Activated CD4-positive, alpha-beta T cell treated with anti-CD3 and anti-CD28 coated beads, Interleukin-2, amount 50 U/mL, for 1 hour (primary cell): ENCODE data around the gene KCNJ11.
"Not testable (repeated sequence)": the region's sequence is repeated elsewhere in the genome, so short reads cannot be mapped to it uniquely, and the experiment has no call there.

Experiments used
- DNase-seq: peaks from one replicate; pipeline ENCODE4 v3.0.0-alpha.2; 2020

Gene KCNJ11

DNA sequence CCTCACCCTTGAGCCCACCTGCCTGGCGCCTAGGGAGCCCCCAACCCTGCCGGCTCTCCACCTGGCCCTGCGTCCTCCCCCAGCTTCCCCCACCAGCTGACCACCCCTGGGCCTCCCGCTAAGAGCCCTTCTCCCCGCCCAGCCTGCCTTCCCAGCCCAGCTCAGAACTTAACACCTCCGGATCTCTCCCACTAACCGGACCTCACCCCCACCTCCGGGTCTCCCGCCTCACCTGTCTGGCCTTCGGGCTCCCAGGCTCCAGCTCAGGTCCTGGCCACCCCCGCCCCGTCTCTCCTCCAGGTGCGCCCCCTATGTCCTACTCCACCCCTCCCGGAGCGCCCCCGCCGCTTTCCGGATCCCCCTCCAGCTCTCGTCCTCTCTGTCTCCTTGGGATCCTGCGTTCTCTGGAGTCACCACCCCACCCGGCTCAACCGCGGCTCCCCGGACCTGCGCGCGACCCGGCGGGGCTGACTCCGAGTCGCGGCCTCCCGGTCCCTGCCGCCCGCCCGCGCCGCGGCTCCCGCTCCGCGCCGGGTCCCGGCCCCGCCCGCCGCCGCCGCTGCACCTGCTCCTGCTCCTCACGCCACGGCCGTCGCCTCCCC lies at the start of gene KCNJ11:
KCNJ11 (minus strand) TSS at position 51 of the 602 bp plus-strand sequence. CDS start 568 bp downstream, outside the sequence.
- DNase-seq: no peak

GRCh38 chr11:17437366-17437765 lies 48.9 kb upstream of the KCNJ11 start:
- no peak for DNase-seq

DNA sequence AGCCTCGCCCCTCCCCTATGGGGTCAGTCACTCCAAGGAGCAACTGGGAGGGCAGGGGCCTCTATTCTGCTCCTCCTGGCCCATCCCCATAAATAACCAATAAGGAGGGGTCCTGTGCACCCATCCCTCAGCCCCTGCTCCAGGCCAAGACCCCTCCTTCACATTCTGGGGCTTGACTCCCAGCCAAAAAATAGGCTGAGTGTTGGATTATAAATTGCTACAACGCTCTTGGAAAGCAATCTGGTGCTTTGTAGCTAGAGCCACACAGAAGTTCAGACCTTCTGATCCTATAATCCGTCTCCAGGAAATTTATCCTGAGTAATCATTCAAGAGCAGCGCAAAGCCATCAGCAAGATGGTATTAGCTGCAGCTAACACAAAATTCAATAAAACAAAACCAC lies 45.6 kb upstream of the KCNJ11 start:
- no peak for DNase-seq

DNA sequence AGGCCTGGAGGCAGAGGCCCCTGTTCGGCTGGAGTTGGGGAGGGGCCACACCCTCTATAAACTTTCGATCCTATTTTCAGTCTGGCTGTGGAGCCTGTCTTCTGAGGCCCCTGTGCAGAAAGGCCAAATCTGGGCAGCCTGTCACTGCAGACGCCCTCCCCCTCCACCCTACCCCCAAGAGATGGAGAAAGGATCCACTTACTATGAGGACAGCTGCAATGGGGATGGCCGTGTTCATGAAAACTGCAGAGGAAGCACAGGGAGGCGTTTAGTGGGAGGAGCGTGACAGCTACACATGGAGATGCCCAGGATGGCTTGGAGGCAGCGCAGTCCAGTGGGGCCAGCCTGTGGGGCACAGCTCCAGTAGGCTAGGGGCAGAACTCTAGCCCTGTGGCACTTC lies 43.5 kb upstream of the KCNJ11 start:
- DNase-seq: no peak

DNA sequence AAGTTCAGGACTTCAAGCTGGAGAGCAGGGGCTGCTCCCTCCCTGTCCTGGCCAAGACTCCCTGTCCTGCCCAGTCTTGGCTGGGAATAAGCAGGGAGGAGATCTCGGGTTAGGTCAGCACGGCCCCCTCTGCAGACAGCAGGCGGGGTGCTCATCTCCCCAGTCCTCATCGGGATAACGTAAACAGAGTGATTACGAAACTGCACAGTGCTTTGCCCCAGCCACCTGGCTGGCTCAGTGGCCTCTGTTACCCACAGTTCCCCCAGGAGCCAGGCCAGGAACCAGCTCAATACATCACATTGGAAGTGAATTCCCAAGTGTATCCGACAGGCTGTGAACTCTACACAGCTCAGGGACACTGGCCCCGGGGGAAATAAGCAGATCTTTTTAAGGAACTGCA lies 42.7 kb upstream of the KCNJ11 start:
- no peak for DNase-seq

DNA sequence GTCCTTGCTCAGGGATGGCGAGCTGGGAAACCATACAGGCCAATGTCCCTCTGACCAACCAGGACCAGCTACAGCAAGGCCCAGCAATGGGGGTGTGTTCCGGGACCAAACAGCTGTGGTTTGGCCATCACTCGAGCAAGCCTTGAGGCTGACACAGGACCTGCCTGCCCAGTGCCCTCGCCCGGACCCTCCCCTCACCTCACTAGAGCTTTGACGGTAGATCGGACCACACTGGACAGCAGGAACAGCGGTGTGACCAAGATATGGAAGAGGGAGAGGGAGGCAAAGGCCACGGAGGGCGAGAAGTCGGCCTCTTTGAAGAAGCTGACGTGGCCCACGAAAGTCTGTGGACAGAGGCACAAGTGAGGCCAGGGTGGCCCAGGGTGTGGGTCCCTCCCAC lies 42.2 kb upstream of the KCNJ11 start:
- DNase-seq: no peak

GRCh38 chr11:17428925-17429324 lies 40.5 kb upstream of the KCNJ11 start:
- no peak for DNase-seq

- no peak for DNase-seq
Observed at GRCh38 chr11:17428261-17428660, 39.8 kb upstream of the KCNJ11 start.

- DNase-seq: not testable (repeated sequence)
Observed at GRCh38 chr11:17426233-17426632, 37.8 kb upstream of the KCNJ11 start.

DNA sequence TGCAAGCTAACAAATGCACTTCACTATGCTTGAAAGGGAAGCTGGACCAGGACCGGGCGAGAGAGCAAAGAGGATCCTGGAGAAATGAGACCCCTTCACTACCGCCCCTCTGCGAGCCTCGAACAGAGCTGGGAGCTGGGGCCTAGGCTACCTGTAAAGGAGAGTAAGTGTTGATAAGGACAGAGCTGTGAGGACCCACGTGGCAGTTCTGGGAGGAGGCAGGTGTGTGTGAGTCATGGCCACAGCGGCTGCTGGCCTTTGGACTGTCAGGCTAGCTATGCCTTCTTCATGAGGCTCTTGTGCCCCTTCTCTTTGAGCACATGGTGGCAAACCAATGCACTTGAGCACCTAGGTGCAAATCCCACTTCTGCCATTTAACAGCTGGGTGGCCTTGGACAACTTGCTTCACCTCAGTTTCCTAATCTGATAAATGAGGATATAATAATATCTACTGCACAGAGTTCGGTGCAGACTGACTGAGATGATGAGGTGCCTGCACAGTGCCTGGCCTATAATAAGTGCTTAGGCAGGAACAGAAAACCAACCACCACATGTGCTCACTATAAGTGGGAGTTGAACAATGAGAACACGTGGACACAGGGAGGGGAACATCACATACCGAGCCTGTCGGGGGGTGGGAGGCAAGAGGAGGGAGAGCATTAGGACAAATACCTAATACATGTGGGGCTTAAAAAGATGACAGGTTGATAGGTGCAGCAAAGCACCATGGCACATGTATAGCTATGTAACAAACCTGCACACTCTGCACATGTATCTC lies 35.3 kb upstream of the KCNJ11 start:
- no peak for DNase-seq

DNA sequence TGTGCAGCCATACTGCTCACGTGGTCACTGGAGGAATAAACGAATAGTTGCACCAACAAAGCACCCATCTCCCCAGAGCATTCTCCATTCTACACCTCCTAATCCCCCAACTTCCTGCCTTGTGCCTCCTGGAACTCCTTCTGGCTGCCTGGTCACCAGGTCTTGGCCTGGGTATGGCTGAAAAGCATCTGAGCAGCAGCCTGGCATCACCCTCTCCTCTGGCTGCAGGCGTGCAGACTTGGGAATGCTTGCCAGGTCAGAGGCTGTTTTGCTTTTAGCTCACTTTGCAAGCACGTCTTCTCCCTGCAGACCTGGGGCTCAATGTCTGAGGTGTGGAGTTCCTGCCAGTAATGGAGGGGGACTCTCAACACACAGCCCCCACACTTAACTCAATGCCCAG lies 33.3 kb upstream of the KCNJ11 start:
- DNase-seq: no peak

GRCh38 chr11:17418444-17419081 lies 30.1 kb upstream of the KCNJ11 start:
- no peak for DNase-seq

DNA sequence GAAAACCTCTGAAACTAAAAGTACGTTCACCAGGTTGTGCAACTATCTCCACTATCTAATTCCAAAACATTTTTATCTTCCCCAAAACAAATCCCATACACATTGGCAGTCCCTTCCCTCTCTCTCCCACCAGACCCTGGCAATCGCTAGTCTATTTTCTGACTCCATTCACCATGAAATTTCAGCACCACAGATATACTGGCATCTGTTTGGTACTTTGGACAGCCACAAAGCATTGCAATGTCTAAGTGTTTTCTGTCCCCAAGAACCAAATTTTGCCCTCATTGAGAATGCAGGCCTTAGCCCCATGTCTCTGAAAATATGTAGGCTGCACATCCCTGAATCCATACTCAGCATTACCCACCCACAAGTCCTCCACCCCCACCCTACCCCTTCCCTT lies 28.0 kb upstream of the KCNJ11 start:
- DNase-seq: no peak

DNA sequence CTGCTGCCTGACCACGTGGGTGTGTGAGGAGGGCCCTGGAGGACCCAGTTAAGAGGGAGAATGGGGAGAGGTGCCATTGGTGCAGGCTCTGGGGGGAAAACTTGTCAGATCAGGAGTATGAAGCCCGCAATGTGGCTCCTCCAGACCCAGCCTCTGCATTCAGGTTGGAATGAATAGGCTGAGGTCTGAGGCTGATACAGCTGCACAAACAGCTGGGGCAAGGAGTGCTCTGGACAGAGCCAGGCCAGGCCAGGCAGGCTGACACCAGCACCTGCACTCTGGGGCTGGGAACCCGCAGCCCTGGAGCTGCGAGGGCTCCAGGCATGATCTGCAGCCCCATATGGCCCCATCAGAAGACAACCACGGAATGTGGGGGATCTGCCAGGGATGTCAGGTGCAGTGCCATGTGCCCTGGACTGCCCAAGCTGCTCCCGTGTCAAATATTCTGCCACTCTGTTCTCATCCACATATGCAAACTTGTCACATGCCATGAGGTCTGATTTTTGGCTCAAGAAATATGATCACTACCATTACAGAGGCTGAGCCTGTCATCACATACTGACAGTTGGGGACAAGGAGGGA lies 27.2 kb upstream of the KCNJ11 start:
- no peak for DNase-seq

- DNase-seq: no peak
Observed at GRCh38 chr11:17414992-17415391, 26.5 kb upstream of the KCNJ11 start.

GRCh38 chr11:17414317-17414737 lies 25.9 kb upstream of the KCNJ11 start:
- no peak for DNase-seq

- DNase-seq: no peak
Observed at GRCh38 chr11:17413414-17414316, 25.2 kb upstream of the KCNJ11 start.

GRCh38 chr11:17412488-17413180 lies 24.2 kb upstream of the KCNJ11 start:
- no peak for DNase-seq

DNA sequence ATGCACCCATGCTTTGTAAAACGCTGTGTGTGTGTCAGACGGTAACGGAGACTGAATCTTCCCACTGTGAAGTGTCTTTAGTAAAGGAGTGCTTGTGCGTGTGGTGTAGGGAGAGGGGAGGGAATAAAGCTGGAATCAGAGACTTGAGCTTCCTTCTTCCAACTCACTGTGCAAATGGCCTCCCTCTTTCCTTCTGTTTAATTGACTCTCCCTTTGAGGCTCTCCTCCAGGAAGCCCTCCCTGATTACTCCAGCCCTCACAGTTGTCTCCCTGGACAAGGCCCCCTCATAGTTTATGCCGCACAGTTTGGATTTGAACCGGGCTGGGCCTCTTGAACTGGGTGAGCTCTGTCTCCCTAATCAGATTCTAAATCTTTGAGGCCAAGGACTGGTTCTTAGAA lies 23.0 kb upstream of the KCNJ11 start:
- no peak for DNase-seq

GRCh38 chr11:17410606-17411379 lies 22.3 kb upstream of the KCNJ11 start:
- DNase-seq: no peak

- no peak for DNase-seq
Observed at GRCh38 chr11:17408641-17409040, 20.2 kb upstream of the KCNJ11 start.
